ENCODE data around the gene GSKIP.

GSKIP gene

DNA sequence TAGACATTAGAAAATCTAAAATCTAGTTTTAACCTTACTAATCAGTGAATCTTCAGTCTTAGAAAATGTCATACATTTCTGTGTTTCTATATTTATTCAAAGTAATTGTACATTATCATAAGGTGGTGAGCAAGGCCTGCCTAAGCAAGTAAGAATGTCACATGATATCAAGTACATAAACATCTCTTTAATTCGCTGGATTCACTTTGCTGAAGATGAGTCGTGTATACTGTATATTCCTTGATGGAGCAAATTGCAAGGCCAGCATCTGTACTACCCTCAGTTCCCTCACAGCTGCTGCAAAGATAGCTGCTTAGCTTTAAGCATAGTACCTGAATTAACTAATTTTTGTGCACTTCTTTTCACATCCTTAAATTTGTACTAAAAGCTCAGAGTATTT, 20.1 kb downstream of the GSKIP start:
- DNase-seq: no peak

DNA sequence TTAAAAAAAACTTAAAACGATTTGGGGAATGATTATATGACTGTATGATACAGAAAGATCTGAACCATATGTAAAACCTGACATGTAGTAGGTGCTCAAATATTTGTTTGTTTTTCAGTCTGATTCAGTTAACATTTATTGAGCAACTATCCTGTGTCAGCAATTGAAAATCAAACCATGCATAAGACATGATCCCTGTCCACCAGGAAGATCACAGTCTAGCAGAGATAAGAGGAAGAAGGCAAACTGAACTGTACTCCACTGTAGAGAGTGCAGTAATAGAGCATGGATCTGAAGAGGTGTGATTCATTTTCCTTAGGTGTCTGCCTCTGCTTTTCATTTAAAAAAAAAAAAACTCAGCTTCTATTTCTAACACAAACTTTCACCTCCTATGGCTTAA, 20.7 kb downstream of the GSKIP start:
- no peak for DNase-seq

DNA sequence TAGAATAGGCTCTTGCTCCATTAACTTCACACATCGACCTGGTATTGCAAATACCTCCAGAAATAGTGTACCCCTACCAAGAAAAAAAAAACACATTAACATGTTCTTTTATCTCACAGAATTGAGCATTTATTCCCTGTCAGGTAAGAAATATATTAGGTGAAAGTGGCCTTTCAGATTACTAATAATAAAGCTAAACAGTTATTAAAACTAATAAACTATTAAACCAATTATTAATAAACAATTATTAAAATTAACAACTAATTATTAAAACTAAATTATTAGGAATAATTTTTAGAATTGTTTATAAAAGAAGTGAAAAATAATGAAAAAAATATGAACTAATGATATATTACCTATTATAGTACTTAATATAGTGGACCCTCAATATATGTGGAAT, 21.4 kb downstream of the GSKIP start:
- no peak for DNase-seq

DNA sequence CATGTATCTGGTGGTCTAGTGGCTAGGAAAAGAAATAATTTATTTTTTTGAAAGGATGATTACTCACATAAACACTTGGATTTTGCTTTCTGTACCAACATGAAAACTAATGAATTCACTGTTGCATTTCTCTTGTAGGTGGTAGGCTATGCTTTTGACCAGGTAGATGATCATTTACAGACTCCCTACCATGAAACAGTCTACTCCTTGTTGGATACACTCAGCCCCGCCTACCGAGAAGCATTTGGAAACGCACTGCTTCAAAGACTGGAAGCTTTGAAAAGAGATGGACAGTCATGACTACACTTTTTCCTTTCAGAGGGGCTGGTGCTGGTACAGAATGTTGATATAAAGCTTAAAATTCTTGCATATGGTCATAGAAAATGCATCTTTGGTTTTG, 22.1 kb downstream of the GSKIP start:
- DNase-seq: no peak

DNA sequence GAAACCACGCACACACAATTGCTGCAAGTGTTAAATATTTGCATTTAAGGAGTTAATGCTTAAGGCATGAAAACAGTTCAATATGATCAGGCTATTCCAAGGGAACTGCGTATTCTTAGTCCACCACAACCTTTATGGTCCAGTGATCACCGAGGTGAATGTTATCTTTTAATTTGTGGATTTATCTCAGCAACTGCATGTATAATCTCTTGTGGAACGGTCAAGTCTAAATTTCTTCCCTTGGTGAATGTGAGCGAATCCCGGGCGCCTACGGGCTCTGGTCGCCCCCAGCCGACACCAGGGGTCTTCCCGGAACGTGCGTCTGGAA, 27.6 kb downstream of the GSKIP start:
- DNase-seq: no peak

DNA sequence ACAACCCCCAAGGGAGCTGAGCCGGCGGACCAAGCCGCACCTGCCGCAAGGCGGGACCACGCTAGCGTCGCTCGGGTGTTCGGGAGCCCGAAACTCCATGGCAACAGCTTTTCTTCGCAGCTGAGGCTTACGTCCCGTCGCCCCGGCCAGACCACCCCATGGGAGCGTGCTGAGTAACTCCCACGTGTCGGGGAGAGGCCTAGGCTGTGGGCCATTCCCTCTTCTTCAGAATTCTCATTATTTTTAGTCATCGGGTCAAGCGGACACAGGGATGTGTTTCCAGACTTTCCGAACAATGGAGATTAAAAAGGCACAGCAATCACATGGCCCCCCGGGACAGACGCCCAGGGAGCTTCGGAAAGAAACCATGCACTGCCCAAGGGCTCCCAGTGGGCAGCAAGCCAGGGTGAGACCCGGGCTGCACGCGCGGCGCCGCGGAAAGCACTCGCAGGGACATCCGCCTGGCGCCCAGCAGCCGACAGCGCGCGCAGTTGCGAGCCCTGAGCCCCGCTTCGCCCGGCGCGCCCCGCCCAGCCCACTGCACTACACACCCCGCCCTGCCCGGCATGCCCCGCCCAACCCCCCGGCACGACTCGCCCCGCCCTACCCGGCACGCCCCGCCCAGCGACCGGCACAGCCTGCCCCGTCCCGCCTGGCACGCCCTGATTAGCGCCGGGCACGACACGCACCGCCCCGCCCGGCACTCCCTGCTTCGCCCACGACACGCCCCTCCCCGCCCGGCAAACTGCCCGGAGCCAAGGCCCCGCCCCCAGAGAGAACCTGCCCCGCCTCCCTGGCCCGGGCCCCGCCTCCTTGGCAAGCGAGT, 28.2 kb downstream of the GSKIP start:
- DNase-seq: peak; percentile 100

DNA sequence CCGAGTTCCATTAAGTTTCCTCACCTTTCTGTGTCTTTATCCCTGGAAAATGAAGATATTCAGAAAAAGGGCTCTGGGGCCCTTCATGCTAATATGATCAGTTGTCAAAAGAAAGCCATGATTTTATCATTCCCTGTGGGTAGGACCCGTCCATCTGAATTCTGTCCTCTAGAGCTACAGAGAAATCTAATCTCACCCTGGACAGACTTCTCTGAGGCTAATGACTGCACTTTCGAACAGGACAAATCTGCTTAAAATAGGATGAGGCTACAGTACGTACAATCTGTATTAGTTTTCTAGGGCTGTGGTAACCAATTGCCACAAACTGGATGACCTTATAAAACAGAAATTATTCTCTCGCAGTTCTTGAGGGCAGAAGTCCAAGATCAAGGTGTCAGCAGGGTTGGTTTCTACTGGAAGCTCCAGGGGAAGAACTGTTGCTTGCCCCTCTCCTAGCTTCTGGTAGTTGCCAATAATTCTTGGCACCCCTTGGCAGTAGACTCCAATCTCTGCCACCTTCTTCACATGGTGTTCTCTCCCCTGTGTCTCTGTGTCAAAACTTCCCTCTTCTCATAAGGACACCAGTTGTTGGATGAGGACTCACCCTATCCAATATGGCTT, 29.9 kb downstream of the GSKIP start:
- no peak for DNase-seq

DNA sequence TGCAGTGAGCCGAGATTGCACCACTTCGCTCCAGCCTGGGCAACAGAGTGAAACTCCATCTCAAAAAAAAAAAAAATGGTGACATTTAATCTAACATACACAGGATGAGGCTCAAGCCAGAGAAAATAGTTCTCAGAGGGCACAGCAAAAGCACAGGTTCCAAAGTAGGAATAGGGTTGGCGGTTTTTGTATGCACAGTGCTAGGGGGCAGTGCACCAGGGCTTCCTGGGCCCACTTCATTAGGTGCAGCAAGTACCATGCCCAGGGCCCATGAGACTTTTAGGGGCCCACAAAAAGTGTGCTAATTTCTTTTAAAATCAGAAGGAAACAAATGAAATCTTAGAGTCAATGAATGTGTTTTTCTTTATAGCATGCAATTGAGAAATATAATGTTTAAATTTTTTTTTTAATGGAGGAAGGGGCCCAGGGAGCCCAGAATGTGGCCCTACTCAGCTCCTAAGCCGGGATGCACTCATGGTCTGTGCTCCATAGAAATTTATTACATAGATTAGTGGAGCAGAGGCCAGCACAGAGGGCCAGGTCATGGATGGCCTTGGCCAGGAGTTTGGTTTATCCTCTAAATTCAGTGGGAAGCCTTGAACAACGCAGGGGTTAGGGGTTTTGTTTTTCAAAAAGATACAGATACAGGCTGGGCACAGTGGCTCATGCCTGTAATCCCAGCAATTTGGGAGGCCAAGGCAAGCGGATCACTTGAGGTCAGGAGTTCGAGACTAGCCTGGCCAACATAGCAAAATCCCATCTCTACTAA, 30.9 kb downstream of the GSKIP start:
- no peak for DNase-seq

DNA sequence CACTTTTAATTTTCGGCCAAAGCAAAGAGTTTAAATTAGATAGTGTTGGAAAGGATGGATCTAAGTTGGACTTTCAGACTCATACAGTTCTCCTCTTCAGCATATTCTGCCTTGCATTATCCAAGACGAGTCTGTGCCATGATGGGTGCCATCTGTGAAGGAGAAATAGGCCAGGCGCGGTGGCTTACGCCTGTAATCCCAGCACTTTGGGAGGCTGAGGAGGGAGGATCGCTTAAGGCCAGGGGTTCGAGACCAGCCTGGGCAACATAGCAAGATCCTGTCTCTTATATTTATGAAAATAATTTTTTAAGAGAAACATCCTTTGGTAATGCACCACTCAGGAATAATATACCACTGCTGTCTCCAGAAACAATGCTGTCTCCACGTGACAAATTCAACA, 35.1 kb downstream of the GSKIP start:
- DNase-seq: no peak

DNA sequence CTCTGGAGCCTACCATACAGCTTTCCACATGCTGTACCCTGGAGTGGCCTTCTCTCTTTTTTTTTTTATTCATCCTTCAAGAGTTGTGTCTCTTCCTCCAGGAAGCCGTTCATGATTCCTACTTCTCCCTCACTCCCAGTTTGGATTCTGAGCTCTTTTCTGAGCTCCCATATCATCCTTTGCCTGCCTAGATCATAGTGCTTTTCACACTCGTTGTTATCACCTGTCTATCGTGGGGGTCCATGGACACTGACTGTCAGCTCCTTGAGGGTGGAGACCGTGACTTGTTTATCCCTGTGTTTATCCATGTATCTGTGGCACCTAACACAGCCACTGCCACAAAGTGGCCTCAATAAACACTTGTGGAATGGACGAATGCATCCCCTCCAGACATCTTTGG, 35.6 kb downstream of the GSKIP start:
- no peak for DNase-seq

DNA sequence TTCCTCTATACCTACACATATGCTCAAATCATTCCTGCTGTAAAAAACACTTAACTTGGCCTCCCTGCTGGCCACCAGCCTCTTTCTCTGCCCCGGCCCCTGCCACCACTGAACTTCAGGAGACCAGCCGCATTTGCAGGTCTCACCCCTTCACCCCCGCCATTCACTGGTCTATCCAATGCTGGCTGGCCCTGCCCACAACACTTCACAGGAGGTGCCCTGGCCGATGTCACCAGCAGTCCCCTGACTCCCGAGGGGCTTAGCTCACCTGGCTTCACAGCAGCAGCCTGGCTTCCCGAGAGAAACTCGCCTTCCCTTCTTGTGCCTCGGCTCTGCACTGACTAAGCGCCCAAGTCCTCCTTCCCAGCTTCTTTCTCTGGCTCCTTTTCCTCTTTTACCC, 36.1 kb downstream of the GSKIP start:
- no peak for DNase-seq

DNA sequence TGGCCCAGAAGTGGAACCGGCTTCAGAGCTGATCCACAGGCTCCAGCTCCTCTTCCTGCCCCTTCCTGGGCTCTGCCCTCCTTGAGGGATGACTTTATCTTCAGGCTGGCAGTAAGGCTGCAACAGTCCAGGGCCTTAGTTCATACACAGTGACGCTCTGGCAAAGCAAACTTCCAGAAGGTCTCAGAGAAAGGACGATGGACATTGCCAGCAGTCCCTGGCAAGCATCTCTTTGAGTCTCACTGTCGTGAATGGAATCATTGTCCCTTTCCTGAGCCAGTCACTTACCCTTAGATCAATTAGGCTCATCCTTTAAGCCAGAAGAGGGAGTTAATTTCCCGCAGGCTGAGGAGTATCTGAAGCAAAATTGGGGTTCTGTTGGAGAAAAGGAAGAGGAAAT, 37.2 kb downstream of the GSKIP start:
- DNase-seq: no peak

DNA sequence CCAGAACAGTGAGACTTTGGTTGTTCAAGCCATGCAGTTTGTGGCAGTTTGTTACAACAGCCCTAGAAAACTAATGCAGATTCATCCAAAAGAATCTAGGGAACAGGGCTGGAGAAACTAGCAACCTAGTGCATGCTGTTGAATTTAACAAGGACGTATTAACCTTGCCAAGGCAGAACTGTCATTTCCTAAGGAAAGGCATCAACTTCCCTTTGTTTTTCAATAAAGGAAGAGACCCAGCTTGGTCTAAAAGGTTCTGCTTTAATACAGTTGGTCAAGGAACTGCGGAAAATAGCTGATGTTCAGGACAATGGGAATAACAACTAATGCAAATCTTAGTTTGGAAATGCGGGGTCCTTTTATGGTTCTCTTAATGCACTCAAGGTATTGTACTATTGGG, 40.1 kb downstream of the GSKIP start:
- no peak for DNase-seq

DNA sequence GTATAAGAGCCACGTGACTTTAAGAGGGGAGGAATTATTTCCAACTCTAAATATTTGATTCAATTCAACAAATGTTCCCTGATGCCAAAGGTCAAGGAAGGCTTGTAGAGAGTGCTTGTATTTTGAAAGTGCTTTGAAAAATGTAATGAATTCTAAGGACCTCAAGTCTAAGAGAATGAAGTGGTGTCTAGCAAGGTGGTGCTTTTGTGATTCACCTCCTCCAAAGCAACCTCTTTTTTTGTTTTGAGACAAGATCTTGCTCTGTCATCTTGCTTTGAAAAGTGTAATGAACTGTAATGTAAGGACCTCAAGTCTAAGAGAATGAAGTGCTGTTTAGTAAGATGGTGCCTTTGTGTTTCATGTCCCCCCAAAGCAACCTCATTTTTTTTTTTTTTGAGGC, 42.4 kb downstream of the GSKIP start:
- DNase-seq: no peak

DNA sequence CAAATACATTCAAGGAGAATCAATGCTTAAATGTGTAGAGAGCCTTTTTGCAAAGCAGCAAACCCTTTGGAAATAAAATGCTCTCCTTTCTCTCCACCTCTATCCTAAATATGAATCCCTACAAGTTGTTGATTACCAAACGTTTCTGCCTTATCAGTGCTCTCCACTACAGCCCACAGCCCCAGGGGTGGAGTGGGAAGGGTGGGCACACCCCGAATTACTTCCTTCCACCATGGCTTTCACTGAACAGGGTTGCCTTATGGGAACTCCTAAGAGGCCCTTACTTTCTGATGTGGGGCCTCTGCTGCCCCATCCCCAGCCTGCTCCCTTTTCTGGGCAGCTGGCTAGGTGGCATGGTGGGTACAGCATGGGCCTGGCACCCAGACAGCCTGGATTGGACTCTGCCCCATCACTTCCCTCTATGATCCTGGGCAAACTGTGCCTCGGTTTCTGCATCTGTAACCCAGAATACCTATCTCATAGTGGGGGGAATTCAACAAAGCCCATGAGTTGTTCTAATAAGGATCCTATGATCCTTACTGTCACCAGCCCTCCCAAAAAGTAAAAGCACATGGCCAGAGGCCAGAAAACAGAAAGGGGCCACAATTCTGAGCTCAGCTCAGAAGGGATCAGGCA, 44.7 kb downstream of the GSKIP start:
- DNase-seq: no peak

DNA sequence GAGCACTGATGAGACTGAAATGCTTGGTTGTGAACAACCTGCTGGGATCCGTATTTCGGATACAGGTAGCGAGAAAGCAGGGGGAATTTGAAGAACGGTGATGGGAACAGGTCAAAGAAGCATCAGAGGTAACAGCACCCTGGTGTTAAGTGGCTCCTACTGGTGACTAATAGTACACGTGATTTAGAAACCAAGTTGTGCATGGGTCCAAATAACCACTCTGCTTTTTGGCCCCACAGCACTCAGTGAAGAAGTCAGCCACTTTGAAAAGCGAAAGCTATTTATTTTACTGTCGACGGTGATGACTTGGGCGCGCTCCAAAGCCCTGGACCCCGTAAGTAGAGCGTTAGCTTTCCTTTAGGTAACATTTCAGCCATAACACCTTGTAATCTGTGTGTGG, 45.3 kb downstream of the GSKIP start:
- DNase-seq: no peak

DNA sequence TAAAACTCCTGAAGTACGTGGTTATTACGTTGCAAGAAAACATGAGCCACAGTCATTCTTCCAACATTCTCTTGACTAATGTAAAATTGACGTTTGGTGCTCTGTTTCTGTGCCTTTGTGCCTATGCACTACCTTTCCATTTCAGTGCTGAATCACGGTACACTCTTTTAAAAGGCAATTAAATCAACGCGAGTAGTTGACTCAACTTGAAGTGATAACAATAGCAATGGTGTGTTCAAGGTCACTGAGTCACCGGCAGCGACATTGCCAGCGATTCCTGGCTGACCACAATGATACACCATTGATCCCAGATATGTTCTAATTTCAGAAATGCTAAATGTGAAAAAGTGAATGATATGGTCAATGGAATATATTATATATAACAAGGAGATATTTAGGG, 46.4 kb downstream of the GSKIP start:
- DNase-seq: no peak

DNA sequence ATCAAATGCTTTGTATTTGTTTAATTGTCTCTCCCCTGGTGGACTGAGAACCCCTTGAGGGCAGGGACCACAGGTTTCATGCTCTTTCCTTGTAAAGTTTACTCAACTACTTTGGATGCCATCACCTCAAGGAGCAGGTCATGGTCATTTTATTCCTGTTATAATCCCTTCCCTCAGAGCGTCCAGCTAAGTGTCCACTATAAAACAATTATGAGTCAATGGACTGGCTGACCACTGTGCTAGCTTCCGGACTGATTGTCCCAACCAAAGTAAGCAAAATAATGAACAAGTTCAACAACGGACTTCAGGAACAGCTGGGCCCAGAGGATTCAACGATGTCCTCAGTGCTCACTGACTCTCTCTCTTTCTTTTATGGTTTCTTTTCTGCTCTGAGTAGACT, 46.8 kb downstream of the GSKIP start:
- no peak for DNase-seq

DNA sequence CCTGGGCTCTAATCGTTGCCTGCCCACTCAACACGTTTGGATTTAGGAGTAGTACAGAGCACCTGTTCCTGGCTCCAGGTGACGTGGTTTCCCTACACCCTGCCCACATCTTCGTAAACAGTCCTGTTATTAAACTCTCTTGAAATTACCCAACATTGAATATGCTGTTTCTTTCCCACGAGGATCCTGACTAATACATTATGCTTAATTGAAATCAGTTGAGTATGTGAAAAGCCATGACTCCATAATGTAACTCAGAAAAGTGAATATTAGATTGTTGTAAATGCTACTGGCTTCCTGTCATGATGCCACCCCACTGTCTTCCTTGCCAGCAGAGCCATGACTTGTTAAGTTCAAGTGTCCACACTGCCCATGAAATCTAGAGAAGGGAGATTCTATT, 50.2 kb downstream of the GSKIP start:
- no peak for DNase-seq

DNA sequence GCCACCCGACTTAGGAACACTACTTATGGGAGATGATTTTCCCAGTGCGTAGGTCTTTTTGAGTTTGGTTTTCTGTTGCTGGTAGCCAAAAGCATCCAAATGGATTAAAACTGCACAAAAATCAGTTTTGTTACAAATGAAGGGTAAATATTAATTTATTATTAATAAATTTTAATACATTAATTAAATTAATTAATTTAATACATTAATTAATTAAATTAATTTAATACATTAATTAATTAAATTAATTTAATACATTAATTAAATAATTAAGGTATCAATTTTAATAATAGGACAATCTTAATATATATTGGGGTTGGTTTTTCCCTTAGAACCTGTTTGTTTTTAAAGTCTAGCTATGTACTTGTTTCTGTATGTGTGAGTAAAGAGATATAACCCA, 52.2 kb downstream of the GSKIP start:
- DNase-seq: no peak

DNA sequence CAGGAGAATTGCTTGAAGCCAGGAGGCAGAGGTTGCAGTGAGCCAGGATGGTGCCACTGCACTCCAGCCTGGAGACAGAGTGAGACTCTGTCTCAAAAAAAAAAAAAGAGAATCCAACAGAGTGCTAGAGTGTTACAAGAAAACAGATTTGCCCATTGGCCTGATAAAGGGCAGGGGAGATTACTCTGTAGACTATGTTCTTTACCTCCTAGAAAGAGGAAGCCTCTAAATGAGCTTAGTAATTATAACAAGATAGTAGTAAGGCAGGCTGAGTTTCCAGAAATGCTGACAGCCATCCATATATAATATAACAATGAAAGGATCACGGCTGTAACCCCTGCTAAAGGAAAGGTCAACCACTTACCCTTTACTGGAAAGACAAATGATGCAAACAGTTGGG, 53.0 kb downstream of the GSKIP start:
- DNase-seq: no peak

DNA sequence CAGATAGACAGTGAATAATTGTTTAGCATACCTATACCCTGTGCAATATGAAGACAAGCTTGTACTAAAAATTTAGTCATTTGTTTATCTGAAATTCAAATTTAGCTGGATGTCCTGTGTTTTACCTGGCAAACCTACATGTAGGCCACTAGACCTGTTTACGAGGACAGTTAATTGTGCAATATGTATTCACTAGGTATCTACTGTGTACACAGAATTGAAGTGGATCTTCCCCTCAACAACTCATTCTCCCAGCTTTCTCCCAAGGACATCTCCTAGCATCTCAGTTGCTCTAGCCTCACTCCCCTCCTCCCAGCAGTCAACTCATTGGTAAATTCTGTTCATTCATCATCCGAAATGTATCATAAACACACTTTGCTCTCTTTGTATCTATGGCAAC, 53.9 kb downstream of the GSKIP start:
- DNase-seq: no peak

DNA sequence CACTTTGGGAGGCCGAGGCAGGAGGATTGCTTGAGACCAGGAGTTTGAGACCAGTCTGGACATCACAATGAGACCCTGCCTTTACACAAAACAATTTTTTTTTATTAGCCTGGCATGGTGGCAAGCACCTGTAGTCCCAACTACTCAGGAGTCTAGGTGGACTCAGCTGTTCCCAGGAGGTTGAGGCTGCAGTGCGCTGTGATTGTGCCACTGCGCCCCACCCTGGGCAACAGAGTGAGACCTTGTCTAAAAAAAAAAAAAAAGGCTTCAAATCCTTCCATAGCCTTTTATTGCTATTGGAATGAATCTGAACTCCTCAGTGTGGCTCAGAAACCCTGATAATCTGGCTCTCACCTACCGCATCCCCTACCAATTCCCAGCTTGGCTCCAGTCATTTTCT, 54.7 kb downstream of the GSKIP start:
- no peak for DNase-seq

DNA sequence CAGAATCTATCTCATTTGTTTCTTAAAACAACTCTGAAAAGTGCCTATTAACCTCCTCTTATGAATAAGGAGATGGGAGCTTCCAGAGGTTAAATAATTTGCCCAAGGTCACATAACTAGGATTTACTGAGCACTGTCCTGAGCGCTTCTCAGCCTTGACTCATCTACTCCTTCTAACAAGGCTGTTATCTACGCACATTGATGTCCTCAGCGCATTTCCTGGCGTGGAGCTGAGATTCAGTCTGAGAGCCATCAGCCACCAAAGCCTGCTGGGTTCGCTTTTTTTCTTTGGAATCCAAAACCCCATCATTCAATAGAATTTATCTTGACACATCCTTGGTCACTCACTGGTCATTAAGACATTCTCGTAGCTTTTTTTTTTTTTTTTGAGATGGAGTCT, 57.9 kb downstream of the GSKIP start:
- DNase-seq: no peak

All from activated CD8-positive, alpha-beta memory T cell treated with anti-CD3 and anti-CD28 coated beads, Interleukin-2, amount 50 U/mL, for 4 hours (primary cell).